SK-N-SH (cell line): Measurements from ENCODE around the gene CACNA1F.

ENCODE experiments used
- EP300 ChIP-seq, 2 experiments: IDR thresholded peaks; 2 replicates each; pipeline versions ENCODE4 v1.4.0 to v1.6.1; 2012; ENCODE audit warnings: borderline replicate concordance in 1 of 2, low read depth in 1 of 2, low read length in 1 of 2
- EZH2phosphoT487 ChIP-seq: fragments of 200-600 bp; sonication (generic); IDR thresholded peaks from 2 replicates; pipeline ENCODE4 v1.6.1; 2017; ENCODE audit warnings: low read depth, mixed run types, mild to moderate bottlenecking, antibody characterized with exemption, moderate library complexity, borderline replicate concordance
- POLR2AphosphoS5 ChIP-seq: IDR thresholded peaks from 2 replicates; pipeline ENCODE4 v1.6.1; 2012; ENCODE audit warnings: low read depth, low read length
- RAD21 ChIP-seq: IDR thresholded peaks from 2 replicates; pipeline ENCODE4 v1.6.1; 2012; ENCODE audit warnings: mild to moderate bottlenecking, low read length
- SIN3A ChIP-seq: IDR thresholded peaks from 2 replicates; pipeline ENCODE4 v1.6.1; 2012; ENCODE audit warnings: low read depth, mild to moderate bottlenecking, low read length, moderate library complexity, borderline replicate concordance
- TAF1 ChIP-seq: IDR thresholded peaks from 2 replicates; pipeline ENCODE4 v1.6.1; 2012; ENCODE audit warnings: low read depth, mild to moderate bottlenecking, low read length, moderate library complexity, borderline replicate concordance
- TF ChIP-seq, protein P1 (sequence below): fragments of 200-600 bp; sonication (generic); IDR thresholded peaks from 2 replicates; pipeline ENCODE4 v1.6.1; 2017; ENCODE audit warnings: antibody characterized with exemption, mild to moderate bottlenecking, moderate library complexity
- TF ChIP-seq, protein P2 (sequence below): IDR thresholded peaks from 2 replicates; pipeline ENCODE4 v1.6.1; 2012; ENCODE audit warnings: mild to moderate bottlenecking, low read depth, low read length, moderate library complexity
- TF ChIP-seq, protein P3 (sequence below): IDR thresholded peaks from 2 replicates; pipeline ENCODE4 v1.4.0; 2012; ENCODE audit warnings: low read depth, borderline replicate concordance
- TF ChIP-seq, protein P4 (sequence below): IDR thresholded peaks from 2 replicates; pipeline ENCODE4 v1.4.0; 2012; ENCODE audit warnings: low read depth

DNA sequence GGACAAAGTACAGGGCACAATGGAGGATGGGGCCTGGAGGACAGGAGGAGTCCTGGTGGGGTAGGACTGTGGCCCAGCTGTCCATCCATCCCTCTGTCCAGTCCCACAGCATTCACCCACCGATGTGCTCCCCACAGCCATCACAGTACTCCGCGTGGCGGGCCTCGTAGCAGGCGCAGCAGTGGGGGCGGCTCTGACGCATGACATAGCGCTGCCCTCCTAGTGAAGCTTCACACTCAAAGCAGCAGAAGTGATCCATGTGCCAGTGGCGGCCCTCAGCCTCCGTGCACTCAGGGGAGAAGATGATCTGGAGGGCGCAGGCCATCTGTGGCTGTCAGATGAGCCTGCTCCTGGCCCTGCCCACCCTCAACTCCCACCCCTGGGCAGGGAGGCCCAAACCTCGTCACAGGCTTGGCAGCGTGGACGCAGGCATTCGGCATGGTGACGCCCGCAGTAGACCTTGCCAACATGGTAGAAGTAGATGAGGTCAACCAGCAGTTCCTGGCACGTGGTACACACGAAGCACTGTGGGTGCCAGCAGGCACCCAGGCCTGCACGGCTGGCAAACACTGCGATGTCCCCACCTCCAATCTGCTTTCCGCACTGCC lies 55.2 kb downstream of the CACNA1F start:
- TF ChIP-seq, protein P1, sequence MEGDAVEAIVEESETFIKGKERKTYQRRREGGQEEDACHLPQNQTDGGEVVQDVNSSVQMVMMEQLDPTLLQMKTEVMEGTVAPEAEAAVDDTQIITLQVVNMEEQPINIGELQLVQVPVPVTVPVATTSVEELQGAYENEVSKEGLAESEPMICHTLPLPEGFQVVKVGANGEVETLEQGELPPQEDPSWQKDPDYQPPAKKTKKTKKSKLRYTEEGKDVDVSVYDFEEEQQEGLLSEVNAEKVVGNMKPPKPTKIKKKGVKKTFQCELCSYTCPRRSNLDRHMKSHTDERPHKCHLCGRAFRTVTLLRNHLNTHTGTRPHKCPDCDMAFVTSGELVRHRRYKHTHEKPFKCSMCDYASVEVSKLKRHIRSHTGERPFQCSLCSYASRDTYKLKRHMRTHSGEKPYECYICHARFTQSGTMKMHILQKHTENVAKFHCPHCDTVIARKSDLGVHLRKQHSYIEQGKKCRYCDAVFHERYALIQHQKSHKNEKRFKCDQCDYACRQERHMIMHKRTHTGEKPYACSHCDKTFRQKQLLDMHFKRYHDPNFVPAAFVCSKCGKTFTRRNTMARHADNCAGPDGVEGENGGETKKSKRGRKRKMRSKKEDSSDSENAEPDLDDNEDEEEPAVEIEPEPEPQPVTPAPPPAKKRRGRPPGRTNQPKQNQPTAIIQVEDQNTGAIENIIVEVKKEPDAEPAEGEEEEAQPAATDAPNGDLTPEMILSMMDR = no peak
- no peak for TF ChIP-seq RAD21
- TF ChIP-seq, protein P2, sequence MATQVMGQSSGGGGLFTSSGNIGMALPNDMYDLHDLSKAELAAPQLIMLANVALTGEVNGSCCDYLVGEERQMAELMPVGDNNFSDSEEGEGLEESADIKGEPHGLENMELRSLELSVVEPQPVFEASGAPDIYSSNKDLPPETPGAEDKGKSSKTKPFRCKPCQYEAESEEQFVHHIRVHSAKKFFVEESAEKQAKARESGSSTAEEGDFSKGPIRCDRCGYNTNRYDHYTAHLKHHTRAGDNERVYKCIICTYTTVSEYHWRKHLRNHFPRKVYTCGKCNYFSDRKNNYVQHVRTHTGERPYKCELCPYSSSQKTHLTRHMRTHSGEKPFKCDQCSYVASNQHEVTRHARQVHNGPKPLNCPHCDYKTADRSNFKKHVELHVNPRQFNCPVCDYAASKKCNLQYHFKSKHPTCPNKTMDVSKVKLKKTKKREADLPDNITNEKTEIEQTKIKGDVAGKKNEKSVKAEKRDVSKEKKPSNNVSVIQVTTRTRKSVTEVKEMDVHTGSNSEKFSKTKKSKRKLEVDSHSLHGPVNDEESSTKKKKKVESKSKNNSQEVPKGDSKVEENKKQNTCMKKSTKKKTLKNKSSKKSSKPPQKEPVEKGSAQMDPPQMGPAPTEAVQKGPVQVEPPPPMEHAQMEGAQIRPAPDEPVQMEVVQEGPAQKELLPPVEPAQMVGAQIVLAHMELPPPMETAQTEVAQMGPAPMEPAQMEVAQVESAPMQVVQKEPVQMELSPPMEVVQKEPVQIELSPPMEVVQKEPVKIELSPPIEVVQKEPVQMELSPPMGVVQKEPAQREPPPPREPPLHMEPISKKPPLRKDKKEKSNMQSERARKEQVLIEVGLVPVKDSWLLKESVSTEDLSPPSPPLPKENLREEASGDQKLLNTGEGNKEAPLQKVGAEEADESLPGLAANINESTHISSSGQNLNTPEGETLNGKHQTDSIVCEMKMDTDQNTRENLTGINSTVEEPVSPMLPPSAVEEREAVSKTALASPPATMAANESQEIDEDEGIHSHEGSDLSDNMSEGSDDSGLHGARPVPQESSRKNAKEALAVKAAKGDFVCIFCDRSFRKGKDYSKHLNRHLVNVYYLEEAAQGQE = no peak
- TF ChIP-seq POLR2AphosphoS5 = no peak
- no peak for TF ChIP-seq EP300 (IDR thresholded peaks at IDR 0.05; ENCODE audit: borderline replicate concordance in 1 of 2, low read depth in 1 of 2, low read length in 1 of 2)
- TF ChIP-seq TAF1 = no peak
- TF ChIP-seq, protein P3, sequence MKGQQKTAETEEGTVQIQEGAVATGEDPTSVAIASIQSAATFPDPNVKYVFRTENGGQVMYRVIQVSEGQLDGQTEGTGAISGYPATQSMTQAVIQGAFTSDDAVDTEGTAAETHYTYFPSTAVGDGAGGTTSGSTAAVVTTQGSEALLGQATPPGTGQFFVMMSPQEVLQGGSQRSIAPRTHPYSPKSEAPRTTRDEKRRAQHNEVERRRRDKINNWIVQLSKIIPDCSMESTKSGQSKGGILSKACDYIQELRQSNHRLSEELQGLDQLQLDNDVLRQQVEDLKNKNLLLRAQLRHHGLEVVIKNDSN = no peak
- TF ChIP-seq, protein P4, sequence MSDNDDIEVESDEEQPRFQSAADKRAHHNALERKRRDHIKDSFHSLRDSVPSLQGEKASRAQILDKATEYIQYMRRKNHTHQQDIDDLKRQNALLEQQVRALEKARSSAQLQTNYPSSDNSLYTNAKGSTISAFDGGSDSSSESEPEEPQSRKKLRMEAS = no peak
- no peak for TF ChIP-seq EZH2phosphoT487
- no peak for TF ChIP-seq SIN3A
